HepG2 (cell line): ENCODE measurements around the gene FAM83C. TPM values are rescaled to one million over a fixed set of nuclear protein-coding genes. Genes with fewer than 3 reads are reported as not detected.

Source experiments
- ERF ChIP-seq: IDR thresholded peaks from 2 replicates; pipeline ENCODE4 v1.6.1; 2018; ENCODE audit warnings: missing biosample characterization, missing genetic modification reagents
- FOXA3 ChIP-seq: IDR thresholded peaks from 2 replicates; pipeline ENCODE4 v1.6.1; 2016; ENCODE audit warnings: missing genetic modification reagents, missing compliant biosample characterization
- GATA4 ChIP-seq: sonication (generic); IDR thresholded peaks from 2 replicates; pipeline ENCODE4 v1.6.1; 2016; ENCODE audit warnings: antibody characterized with exemption, low read depth, borderline replicate concordance
- JUND ChIP-seq: sonication (generic); formaldehyde crosslinking; IDR thresholded peaks from 2 replicates; pipeline ENCODE4 v1.8.0; 2022; ENCODE audit warnings: mild to moderate bottlenecking, missing genetic modification reagents
- MAFK ChIP-seq, 2 experiments: IDR thresholded peaks in 1 of 2; conservative IDR thresholded peaks in 1 of 2; 2 replicates each; pipeline ENCODE4 v1.6.1; 2011; ENCODE audit warnings: improper control_type of control experiment in 2 of 2, low read length in 2 of 2
- NCOA2 ChIP-seq: sonication (generic); formaldehyde crosslinking; IDR thresholded peaks from 2 replicates; pipeline ENCODE4 v1.8.0; 2022; ENCODE audit warnings: inconsistent platforms
- NFAT5 ChIP-seq: sonication (generic); formaldehyde crosslinking; IDR thresholded peaks from 2 replicates; pipeline ENCODE4 v1.4.0; 2020; ENCODE audit warnings: missing genetic modification reagents
- NFATC3 ChIP-seq: sonication (generic); formaldehyde crosslinking; IDR thresholded peaks from 2 replicates; pipeline ENCODE4 v1.5.1; 2020; ENCODE audit warnings: mild to moderate bottlenecking, missing genetic modification reagents
- NFYB ChIP-seq: sonication (generic); formaldehyde crosslinking; IDR thresholded peaks from 2 replicates; pipeline ENCODE4 v1.4.0; 2020; ENCODE audit warnings: missing genetic modification reagents
- ONECUT2 ChIP-seq: sonication (generic); formaldehyde crosslinking; IDR thresholded peaks from 2 replicates; pipeline ENCODE4 v1.4.0; 2020; ENCODE audit warnings: missing genetic modification reagents
- PAF1 ChIP-seq: IDR thresholded peaks from 2 replicates; pipeline ENCODE4 v1.6.1; 2016; ENCODE audit warnings: missing genetic modification reagents, missing compliant biosample characterization
- RARA ChIP-seq: IDR thresholded peaks from 2 replicates; pipeline ENCODE4 v1.6.1; 2016; ENCODE audit warnings: missing genetic modification reagents, missing compliant biosample characterization
- REPIN1 ChIP-seq: sonication (generic); formaldehyde crosslinking; IDR thresholded peaks from 2 replicates; pipeline ENCODE4 v1.8.0; 2022; ENCODE audit warnings: missing genetic modification reagents, low read depth, mild to moderate bottlenecking, borderline replicate concordance
- SMAD9 ChIP-seq: sonication (generic); formaldehyde crosslinking; IDR thresholded peaks from 2 replicates; pipeline ENCODE4 v1.5.1; 2020; ENCODE audit warnings: mild to moderate bottlenecking, missing genetic modification reagents
- SMC3 ChIP-seq: IDR thresholded peaks from 2 replicates; pipeline ENCODE4 v1.6.1; 2011; ENCODE audit warnings: low read length, improper control_type of control experiment
- TEAD3 ChIP-seq: optimal IDR thresholded peaks from 2 replicates; pipeline ENCODE3; 2016; ENCODE audit warnings: borderline replicate concordance
- TP53 ChIP-seq: sonication (generic); formaldehyde crosslinking; conservative IDR thresholded peaks from 2 replicates; pipeline ENCODE4 v1.4.0; 2020; ENCODE audit warnings: missing genetic modification reagents
- ZBTB49 ChIP-seq: sonication (generic); formaldehyde crosslinking; IDR thresholded peaks from 2 replicates; pipeline ENCODE4 v1.4.0; 2020; ENCODE audit warnings: missing genetic modification reagents, borderline replicate concordance
- ZFP1 ChIP-seq: IDR thresholded peaks from 2 replicates; pipeline ENCODE4 v1.6.1; 2016
- ZNF205 ChIP-seq: IDR thresholded peaks from 2 replicates; pipeline ENCODE4 v1.6.1; 2018; ENCODE audit warnings: missing biosample characterization, missing genetic modification reagents
- ZNF552 ChIP-seq: sonication (generic); formaldehyde crosslinking; IDR thresholded peaks from 2 replicates; pipeline ENCODE4 v1.9.0; 2022; ENCODE audit warnings: missing genetic modification reagents, mild to moderate bottlenecking, borderline replicate concordance
- ZNF772 ChIP-seq: sonication (generic); formaldehyde crosslinking; IDR thresholded peaks from 2 replicates; pipeline ENCODE4 v1.5.0; 2020; ENCODE audit warnings: mild to moderate bottlenecking, missing genetic modification reagents
- ZNF878 ChIP-seq: sonication (generic); formaldehyde crosslinking; IDR thresholded peaks from 2 replicates; pipeline ENCODE4 v1.8.1; 2023; ENCODE audit warnings: mild to moderate bottlenecking, missing genetic modification reagents, moderate library complexity
- polyA plus RNA-seq, 8 experiments: library from polyadenylated mRNA; depleted of rRNA in 3 of 8; stranded (reverse) in 7 of 8; unstranded in 1 of 8; fragments of >200 nt; fragmentation: Illumina TruSeq in 4 of 8; extraction: Trizol in 4 of 8; gene quantifications; 2 replicates each; pipeline versions ENCODE4 v1.2.1 to v1.2.3, GENCODE V29; 2011 to 2016; ENCODE audit warnings: low read depth in 4 of 8, missing spikeins in 1 of 8, mixed read lengths in 1 of 8; ENCODE audit not compliant: insufficient read depth in 1 of 8
- total RNA-seq, 5 experiments: library from RNA; depleted of rRNA; stranded (reverse); fragments of >200 nt; fragmentation: Illumina TruSeq; extraction: Trizol; gene quantifications; 2 replicates each; pipeline ENCODE4 v1.2.3, GENCODE V29; 2016; ENCODE audit warnings: low read depth in 1 of 5
- TF ChIP-seq, protein P1 (sequence below): IDR thresholded peaks from 2 replicates; pipeline ENCODE4 v1.6.1; 2016; ENCODE audit warnings: low read depth, borderline replicate concordance

The FAM83C gene
- total and polyA plus RNA-seq, 2 of the 13 experiments (the other 11 are each of a cell fraction or from before 2014, with no cell fraction given), result 0.04 TPM; not detected in 1

DNA sequence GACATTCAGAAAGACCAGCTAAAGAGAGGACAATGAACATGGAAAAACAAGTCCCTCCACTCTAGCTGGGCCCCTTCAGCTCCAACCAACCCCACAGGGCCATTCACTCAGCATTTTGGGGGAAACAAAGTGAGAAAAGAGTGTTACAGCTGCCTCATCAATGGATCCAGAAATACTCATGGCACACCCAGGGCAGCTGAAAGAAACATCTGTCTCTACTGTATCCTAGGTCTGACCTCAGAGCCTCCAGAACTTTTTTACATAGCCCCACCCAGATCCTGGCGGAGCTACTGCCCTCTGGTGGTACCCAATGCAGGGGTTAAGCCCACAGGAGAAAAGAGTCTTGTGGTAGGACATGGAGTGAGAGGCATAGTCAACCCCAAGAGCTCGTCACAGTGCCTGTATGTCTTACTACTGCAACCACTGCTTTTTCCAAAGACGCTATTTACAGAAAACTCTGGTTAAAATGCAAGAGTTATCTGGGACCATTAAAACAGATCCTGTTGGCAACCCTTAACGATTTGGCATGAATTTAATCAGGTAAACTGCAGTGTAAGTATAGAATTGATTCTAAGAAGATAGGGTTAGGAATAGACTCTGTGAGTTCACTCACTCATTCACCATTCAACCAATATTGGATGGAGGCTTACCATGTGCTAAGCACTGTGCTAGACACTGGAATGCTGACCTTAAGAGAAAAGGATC, 37.4 kb upstream of the FAM83C start (continued):
- TF ChIP-seq NFAT5 (0 out of 2 replicates have a peak, but pooled peaks have one; percentile 53), ZNF772 (CRISPR knock-in tag) (0 out of 2 replicates have a peak, but pooled peaks have one; percentile 28), SMC3 (peak; percentile 100), ERF (CRISPR knock-in tag) (peak; percentile 67; the same call in 1 of the 2 replicates), NCOA2 (CRISPR knock-in tag) (peak; percentile 51), ZBTB49 (CRISPR knock-in tag) (no peak), MAFK (conservative IDR thresholded peaks at IDR 0.05 in 1 of 2, IDR thresholded peaks at IDR 0.05 in 1 of 2; ENCODE audit: low read length in 2 of 2) (no peak), NFATC3 (CRISPR knock-in tag) (0 out of 2 replicates have a peak, but pooled peaks have one; percentile 57), RARA (CRISPR knock-in tag) (peak; percentile 35), PAF1 (CRISPR knock-in tag) (no peak), NFYB (CRISPR knock-in tag) (0 out of 2 replicates have a peak, but pooled peaks have one; percentile 25), SMAD9 (CRISPR knock-in tag) (0 out of 2 replicates have a peak, but pooled peaks have one; percentile 24), ZFP1 (no peak), FOXA3 (peak; percentile 9; the same call in 1 of the 2 replicates), JUND (CRISPR knock-in tag) (no peak), REPIN1 (no peak), TP53 (no peak; the same call in 1 of the 2 replicates), TEAD3 (CRISPR knock-in tag) (peak; percentile 53), ZNF205 (CRISPR knock-in tag) (0 out of 2 replicates have a peak, but pooled peaks have one; percentile 20), GATA4 (no peak), ONECUT2 (CRISPR knock-in tag) (0 out of 2 replicates have a peak, but pooled peaks have one; percentile 14), ZNF552 (no peak), ZNF878 (CRISPR knock-in tag) (no peak)
- TF ChIP-seq, protein P1, sequence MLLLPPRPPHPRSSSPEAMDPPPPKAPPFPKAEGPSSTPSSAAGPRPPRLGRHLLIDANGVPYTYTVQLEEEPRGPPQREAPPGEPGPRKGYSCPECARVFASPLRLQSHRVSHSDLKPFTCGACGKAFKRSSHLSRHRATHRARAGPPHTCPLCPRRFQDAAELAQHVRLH (CRISPR knock-in tag), result peak; percentile 39; the same call in 1 of the 2 replicates
